Measurements from ENCODE around the gene OSBP2.

The OSBP2 gene

GRCh38 chr22:30876221-30876751 is 181.6 kb downstream of the OSBP2 start:
- intact Hi-C loops (cut with DNase I; ENCODE audit: low total_unique reads): no loop called here
- H3K36me3 ChIP-seq: no peaks in the 10 kb centered on the region

GRCh38 chr22:30876915-30877553 is 182.4 kb downstream of the OSBP2 start:
- Histone ChIP-seq H3K36me3 (no peaks in the 10 kb centered on the region), H3K9me3 (no peaks in the 10 kb centered on the region), H3K4me3 (no peak overlapping the region), H3K4me1 (no peaks in the 10 kb centered on the region), H3K27me3 (no peaks in the 10 kb centered on the region), H3K27ac (no peak overlapping the region)
- TF ChIP-seq CTCF (IDR thresholded peaks at IDR 0.05): no peak
- DNase-seq: peak; percentile 19 to 32
- intact Hi-C loops (cut with DNase I; ENCODE audit: low total_unique reads): no loop called here

More at GRCh38 chr22:30876221-30876751, 181.6 kb downstream of the OSBP2 start:
- no peak for TF ChIP-seq CTCF (IDR thresholded peaks at IDR 0.05)
- Histone ChIP-seq H3K4me1 (no peaks in the 10 kb centered on the region), H3K27ac (no peak overlapping the region), H3K9me3 (no peaks in the 10 kb centered on the region), H3K27me3 (no peaks in the 10 kb centered on the region), H3K4me3 (no peak overlapping the region)
- peak; percentile 12 to 51 for DNase-seq

- Histone ChIP-seq H3K36me3 (no peaks in the 10 kb centered on the region), H3K9me3 (no peaks in the 10 kb centered on the region), H3K4me1 (no peaks in the 10 kb centered on the region), H3K27me3 (no peaks in the 10 kb centered on the region), H3K27ac (no peak overlapping the region), H3K4me3 (no peak overlapping the region)
- peak in 1 of 2 donors; percentile 63 for DNase-seq
- TF ChIP-seq CTCF (IDR thresholded peaks at IDR 0.05): no peak
- intact Hi-C loops (cut with DNase I; ENCODE audit: low total_unique reads): no loop called here
These were observed 183.2 kb downstream of the OSBP2 start for GRCh38 chr22:30877662-30878515.

- intact Hi-C loops (cut with DNase I; ENCODE audit: low total_unique reads): no loop called here
- no peak for TF ChIP-seq CTCF (IDR thresholded peaks at IDR 0.05)
- H3K4me1 ChIP-seq: no peaks in the 10 kb centered on the region
These were observed 184.1 kb downstream of the OSBP2 start for GRCh38 chr22:30878516-30879414.

GRCh38 chr22:30879415-30879797 is 184.7 kb downstream of the OSBP2 start:
- no peaks in the 10 kb centered on the region for H3K36me3 ChIP-seq
- H3K27ac ChIP-seq: no peak overlapping the region
- no peaks in the 10 kb centered on the region for H3K27me3 ChIP-seq
- intact Hi-C loops (cut with DNase I; ENCODE audit: low total_unique reads): no loop called here
- no peak for TF ChIP-seq CTCF (IDR thresholded peaks at IDR 0.05)
- DNase-seq: no peak
- no peaks in the 10 kb centered on the region for H3K4me1 ChIP-seq
- no peak overlapping the region for H3K4me3 ChIP-seq
- H3K9me3 ChIP-seq: no peaks in the 10 kb centered on the region

More at GRCh38 chr22:30878516-30879414, 184.1 kb downstream of the OSBP2 start:
- no peak for DNase-seq
- Histone ChIP-seq H3K27me3 (no peaks in the 10 kb centered on the region), H3K9me3 (no peaks in the 10 kb centered on the region), H3K36me3 (no peaks in the 10 kb centered on the region), H3K4me3 (no peak overlapping the region), H3K27ac (no peak overlapping the region)
